HEK293 (cell line): ENCODE results near the gene IER2.

ENCODE experiments used
- CTCF ChIP-seq: fragments of 450-650 bp; formaldehyde crosslinking; IDR thresholded peaks from 2 replicates; pipeline ENCODE4 v1.5.1; 2016; ENCODE audit warnings: missing biosample characterization, missing genetic modification characterization
- HOXC10 ChIP-seq: sonication (generic); formaldehyde crosslinking; IDR thresholded peaks from 2 replicates; pipeline ENCODE4 v1.8.1; 2023; ENCODE audit warnings: mild to moderate bottlenecking, missing genetic modification reagents
- TCF7L2 ChIP-seq: IDR thresholded peaks from 2 replicates; pipeline ENCODE4 v1.6.1; 2011; ENCODE audit warnings: low read depth, mild to moderate bottlenecking, inconsistent platforms, low read length, moderate library complexity, borderline replicate concordance
- YY1 ChIP-seq: fragments of 450-650 bp; formaldehyde crosslinking; IDR thresholded peaks from 2 replicates; pipeline ENCODE4 v1.5.1; 2018; ENCODE audit warnings: missing biosample characterization, missing genetic modification characterization
- ZBTB11 ChIP-seq: fragments of 450-650 bp; formaldehyde crosslinking; conservative IDR thresholded peaks from 2 replicates; pipeline ENCODE4 v1.5.1; 2016; ENCODE audit warnings: low read depth, missing biosample characterization, missing genetic modification characterization
- ZBTB48 ChIP-seq: fragments of 450-650 bp; formaldehyde crosslinking; IDR thresholded peaks from 2 replicates; pipeline ENCODE4 v1.5.1; 2016; ENCODE audit warnings: missing biosample characterization, missing genetic modification characterization
- ZBTB7A ChIP-seq: fragments of 450-650 bp; formaldehyde crosslinking; IDR thresholded peaks from 2 replicates; pipeline ENCODE4 v1.5.1; 2016; ENCODE audit warnings: low read depth, missing biosample characterization, missing genetic modification characterization
- ZNF138 ChIP-seq: fragments of 450-650 bp; formaldehyde crosslinking; IDR thresholded peaks from 2 replicates; pipeline ENCODE4 v1.5.1; 2016; ENCODE audit warnings: missing biosample characterization, missing genetic modification characterization, borderline replicate concordance
- ZNF175 ChIP-seq: fragments of 450-650 bp; formaldehyde crosslinking; IDR thresholded peaks from 2 replicates; pipeline ENCODE4 v1.5.1; 2016; ENCODE audit warnings: missing biosample characterization, missing genetic modification characterization
- ZNF324 ChIP-seq: fragments of 450-650 bp; formaldehyde crosslinking; IDR thresholded peaks from 2 replicates; pipeline ENCODE4 v1.5.1; 2016; ENCODE audit warnings: missing biosample characterization, missing genetic modification characterization
- ZNF449 ChIP-seq: fragments of 450-650 bp; formaldehyde crosslinking; IDR thresholded peaks from 2 replicates; pipeline ENCODE4 v1.5.1; 2017; ENCODE audit warnings: missing biosample characterization, mild to moderate bottlenecking, missing genetic modification characterization, moderate library complexity
- ZNF488 ChIP-seq: fragments of 450-650 bp; formaldehyde crosslinking; IDR thresholded peaks from 2 replicates; pipeline ENCODE4 v1.5.1; 2016; ENCODE audit warnings: missing biosample characterization, missing genetic modification characterization
- ZNF624 ChIP-seq: fragments of 450-650 bp; formaldehyde crosslinking; IDR thresholded peaks from 2 replicates; pipeline ENCODE4 v1.5.1; 2017; ENCODE audit warnings: missing biosample characterization, missing genetic modification characterization
- ZNF707 ChIP-seq: fragments of 450-650 bp; formaldehyde crosslinking; IDR thresholded peaks from 2 replicates; pipeline ENCODE4 v1.5.1; 2016; ENCODE audit warnings: missing biosample characterization, missing genetic modification characterization

GRCh38 chr19:13119627-13120026 lies 30.6 kb upstream of the IER2 start:
- TF ChIP-seq ZNF488 (tag by site-specific recombination): no peak
- TF ChIP-seq CTCF (tag by site-specific recombination): no peak
- no peak for TF ChIP-seq ZBTB11 (tag by site-specific recombination)
- no peak for TF ChIP-seq ZBTB48 (tag by site-specific recombination)
- no peak for TF ChIP-seq ZNF449
- no peak for TF ChIP-seq YY1
- no peak for TF ChIP-seq ZNF707 (tag by site-specific recombination)
- TF ChIP-seq ZNF624 (tag by site-specific recombination): no peak
- TF ChIP-seq ZNF138 (tag by site-specific recombination): no peak
- TF ChIP-seq ZNF175 (tag by site-specific recombination): no peak
- TF ChIP-seq ZNF324 (tag by site-specific recombination): no peak
- no peak for TF ChIP-seq HOXC10 (CRISPR knock-in tag)
- no peak for TF ChIP-seq ZBTB7A (tag by site-specific recombination)
- TF ChIP-seq TCF7L2: no peak
